ENCODE measurements around the gene CPNE8. TPM values are rescaled to one million over a fixed set of nuclear protein-coding genes. Genes with fewer than 3 reads are reported as not detected.

CPNE8 gene
- total RNA-seq, 2 donors from 2014 or later, result 4.8 to 5.9 TPM

- H3K27ac Mint-ChIP-seq, result no peak overlapping the region
- H3K36me3 Mint-ChIP-seq (ENCODE audit: low read depth), result no peaks in the 10 kb centered on the region
- no peak for DNase-seq
These were observed 294.5 kb downstream of the CPNE8 start for GRCh38 chr12:38610808-38611350.

GRCh38 chr12:38607295-38607694 is 298.1 kb downstream of the CPNE8 start:
- no peak overlapping the region for H3K27ac Mint-ChIP-seq
- no peaks in the 10 kb centered on the region for H3K36me3 Mint-ChIP-seq (ENCODE audit: low read depth)
- H3K9me3 ChIP-seq (ENCODE audit: control insufficient read depth, low read length, poor library complexity, severe bottlenecking), result no peaks in the 10 kb centered on the region
- ATAC-seq (no peak), DNase-seq (no peak)
- H3K27me3 Mint-ChIP-seq, result no peaks in the 10 kb centered on the region
- H3K4me3 Mint-ChIP-seq, result no peak overlapping the region
- H3K4me1 Mint-ChIP-seq, result no peaks in the 10 kb centered on the region

More at GRCh38 chr12:38610808-38611350, 294.5 kb downstream of the CPNE8 start:
- Mint-ChIP-seq H3K4me3 (no peak overlapping the region), H3K27me3 (no peaks in the 10 kb centered on the region), H3K4me1 (no peaks in the 10 kb centered on the region)
- no peak for ATAC-seq
- H3K9me3 ChIP-seq (ENCODE audit: control insufficient read depth, low read length, poor library complexity, severe bottlenecking), result no peaks in the 10 kb centered on the region
